ENCODE measurements around the gene LINGO1. TPM values are rescaled to one million over a fixed set of nuclear protein-coding genes. Genes with fewer than 3 reads are reported as not detected.

The LINGO1 gene
- total RNA-seq, 1 donor from 2014 or later, result 18.7 TPM

DNA sequence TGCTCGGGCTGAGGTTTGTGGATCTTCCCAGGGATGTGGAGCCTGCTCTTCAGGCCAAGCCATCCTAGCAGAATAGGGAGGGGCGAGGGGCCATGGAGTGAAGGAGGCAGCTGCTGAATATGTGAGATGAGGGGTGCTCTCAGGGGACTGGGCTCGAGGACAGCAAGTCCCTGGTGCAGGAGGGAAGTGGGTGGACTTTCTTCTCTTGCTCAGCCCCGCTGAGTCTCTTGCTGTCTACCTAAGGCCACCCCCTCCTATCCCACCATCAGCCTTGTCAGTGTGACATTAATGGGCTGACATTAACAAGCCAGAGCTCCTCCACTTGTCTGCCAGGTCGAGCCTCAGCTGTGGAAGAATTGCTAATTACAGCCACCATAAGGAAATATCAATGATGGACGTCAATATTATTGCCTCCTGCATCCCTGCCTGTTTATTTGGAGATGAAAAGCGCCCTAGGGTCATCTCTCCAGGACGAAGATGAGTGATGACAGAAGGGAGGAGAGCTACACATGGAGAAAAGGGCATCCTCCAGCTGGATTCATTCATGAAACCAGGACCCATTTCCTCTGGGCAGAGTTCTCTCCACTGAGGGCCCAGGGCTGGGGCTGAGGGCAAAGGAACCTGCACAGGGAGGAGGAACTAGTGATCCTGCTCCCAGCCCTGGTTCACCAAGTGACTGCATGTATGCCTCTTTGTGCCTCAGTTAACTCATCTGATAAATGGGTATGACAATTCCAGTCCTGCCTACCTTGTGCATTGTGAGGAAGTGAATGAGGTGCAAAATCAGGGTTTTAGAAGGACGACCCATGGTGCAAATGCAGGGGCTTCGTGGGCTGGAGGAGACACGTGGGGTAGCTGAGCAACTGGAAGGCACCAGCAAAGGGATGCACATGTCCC lies 34.9 kb upstream of the LINGO1 start:
- H3K27ac Mint-ChIP-seq, result no peak overlapping the region
- no peaks in the 10 kb centered on the region for H3K36me3 Mint-ChIP-seq
- no peaks in the 10 kb centered on the region for H3K4me1 Mint-ChIP-seq
- TF ChIP-seq, protein P1, sequence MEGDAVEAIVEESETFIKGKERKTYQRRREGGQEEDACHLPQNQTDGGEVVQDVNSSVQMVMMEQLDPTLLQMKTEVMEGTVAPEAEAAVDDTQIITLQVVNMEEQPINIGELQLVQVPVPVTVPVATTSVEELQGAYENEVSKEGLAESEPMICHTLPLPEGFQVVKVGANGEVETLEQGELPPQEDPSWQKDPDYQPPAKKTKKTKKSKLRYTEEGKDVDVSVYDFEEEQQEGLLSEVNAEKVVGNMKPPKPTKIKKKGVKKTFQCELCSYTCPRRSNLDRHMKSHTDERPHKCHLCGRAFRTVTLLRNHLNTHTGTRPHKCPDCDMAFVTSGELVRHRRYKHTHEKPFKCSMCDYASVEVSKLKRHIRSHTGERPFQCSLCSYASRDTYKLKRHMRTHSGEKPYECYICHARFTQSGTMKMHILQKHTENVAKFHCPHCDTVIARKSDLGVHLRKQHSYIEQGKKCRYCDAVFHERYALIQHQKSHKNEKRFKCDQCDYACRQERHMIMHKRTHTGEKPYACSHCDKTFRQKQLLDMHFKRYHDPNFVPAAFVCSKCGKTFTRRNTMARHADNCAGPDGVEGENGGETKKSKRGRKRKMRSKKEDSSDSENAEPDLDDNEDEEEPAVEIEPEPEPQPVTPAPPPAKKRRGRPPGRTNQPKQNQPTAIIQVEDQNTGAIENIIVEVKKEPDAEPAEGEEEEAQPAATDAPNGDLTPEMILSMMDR (IDR thresholded peaks at IDR 0.05; ENCODE audit: unreplicated experiment), result no peak
- no peak for DNase-seq (ENCODE audit: low spot score in 2 of 2, unreplicated experiment in 2 of 2)
- no peak overlapping the region for H3K4me3 Mint-ChIP-seq
- H3K27me3 Mint-ChIP-seq (ENCODE audit: low read depth), result peaks cover 32% of the 10 kb centered on the region
- no peaks in the 10 kb centered on the region for H3K9me3 Mint-ChIP-seq

DNA sequence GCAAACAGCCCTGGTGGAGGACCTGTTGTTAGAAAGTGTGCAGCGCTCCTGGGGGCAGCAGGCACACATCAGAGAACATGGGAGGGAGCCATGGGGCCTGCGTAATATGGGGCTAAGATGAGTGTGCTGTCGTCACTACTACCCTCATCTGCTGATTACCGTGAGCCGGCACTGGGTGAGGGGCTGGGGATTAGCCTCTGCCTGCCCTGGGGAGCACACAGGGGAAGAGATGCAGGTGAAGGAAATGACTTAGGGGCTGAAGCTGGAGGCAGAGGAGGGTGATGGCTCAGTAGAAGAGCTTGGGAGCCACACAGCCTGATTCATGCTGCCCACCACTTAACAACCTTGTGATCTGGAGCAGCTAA lies 33.6 kb upstream of the LINGO1 start:
- H3K36me3 Mint-ChIP-seq, result no peaks in the 10 kb centered on the region
- TF ChIP-seq, protein P1 (IDR thresholded peaks at IDR 0.05; ENCODE audit: unreplicated experiment), result no peak
- H3K27me3 Mint-ChIP-seq (ENCODE audit: low read depth), result peaks cover 32% of the 10 kb centered on the region
- no peak for DNase-seq (ENCODE audit: low spot score in 2 of 2, unreplicated experiment in 2 of 2)
- no peak overlapping the region for H3K27ac Mint-ChIP-seq
- H3K4me1 Mint-ChIP-seq, result no peaks in the 10 kb centered on the region
- H3K4me3 Mint-ChIP-seq, result no peak overlapping the region
- no peaks in the 10 kb centered on the region for H3K9me3 Mint-ChIP-seq

DNA sequence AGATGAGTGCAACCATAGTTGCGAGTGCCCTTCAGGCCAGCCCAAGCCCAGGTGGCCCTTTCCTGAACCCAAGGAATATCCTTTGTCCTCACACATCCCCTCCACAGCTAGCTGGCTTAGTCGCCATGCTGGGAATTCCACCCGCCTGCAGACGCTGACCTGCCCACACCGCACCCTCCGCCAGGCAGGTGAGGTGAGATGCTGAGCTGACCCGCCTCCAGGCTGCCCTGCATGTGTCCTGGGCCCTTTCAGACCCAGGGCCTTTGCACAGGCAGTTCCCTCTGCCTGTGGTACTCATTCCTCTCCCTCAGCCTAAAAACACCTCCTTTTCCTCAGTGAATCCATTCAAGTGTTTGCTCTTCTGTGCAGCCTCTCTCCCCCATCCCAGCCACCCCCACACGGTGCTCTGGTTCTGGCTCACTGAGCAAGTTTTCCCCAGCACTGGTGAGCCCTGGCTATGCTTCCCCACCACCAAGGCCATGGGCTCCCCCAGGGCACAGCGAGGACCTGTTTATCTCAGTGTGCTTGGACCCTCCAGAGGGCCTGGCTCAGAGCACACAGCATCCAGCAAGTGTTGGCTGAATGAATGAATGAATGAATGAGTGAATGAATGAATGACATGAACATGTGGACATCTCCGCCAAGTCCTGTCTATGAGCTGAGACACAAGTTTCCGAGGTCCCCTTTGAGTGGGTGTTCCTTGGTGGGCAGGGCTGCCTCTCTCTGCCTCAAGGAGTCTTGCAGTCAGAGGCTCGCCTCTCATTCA lies 33.0 kb upstream of the LINGO1 start:
- DNase-seq (ENCODE audit: low spot score in 2 of 2, unreplicated experiment in 2 of 2), result no peak
- no peaks in the 10 kb centered on the region for H3K36me3 Mint-ChIP-seq
- H3K9me3 Mint-ChIP-seq, result no peaks in the 10 kb centered on the region
- H3K4me1 Mint-ChIP-seq, result no peaks in the 10 kb centered on the region
- no peak overlapping the region for H3K4me3 Mint-ChIP-seq
- H3K27ac Mint-ChIP-seq, result no peak overlapping the region
- H3K27me3 Mint-ChIP-seq (ENCODE audit: low read depth), result peaks cover 28% of the 10 kb centered on the region
- TF ChIP-seq, protein P1 (IDR thresholded peaks at IDR 0.05; ENCODE audit: unreplicated experiment), result no peak

DNA sequence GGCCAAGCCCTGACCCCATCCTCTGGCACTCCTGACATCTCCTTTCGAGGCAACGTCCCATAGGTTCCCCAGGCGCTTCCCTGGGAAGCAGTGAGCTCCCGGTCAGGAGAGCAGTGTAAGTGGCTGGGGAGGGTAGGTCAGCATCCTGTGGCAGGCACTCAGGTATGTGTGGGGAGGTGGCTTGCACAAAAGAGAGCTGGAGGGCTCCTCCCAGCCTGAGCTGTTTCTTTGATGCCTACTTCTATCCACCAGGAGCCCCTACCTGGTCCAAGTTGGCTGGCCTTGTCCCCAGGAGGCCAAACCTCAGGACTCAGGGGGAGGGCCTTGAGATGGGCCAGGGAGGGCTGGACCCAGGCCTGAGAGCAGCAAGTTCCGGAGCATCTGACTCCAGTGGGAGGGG lies 31.7 kb upstream of the LINGO1 start:
- no peaks in the 10 kb centered on the region for H3K9me3 Mint-ChIP-seq
- H3K4me1 Mint-ChIP-seq, result no peaks in the 10 kb centered on the region
- DNase-seq (ENCODE audit: low spot score in 2 of 2, unreplicated experiment in 2 of 2), result no peak
- TF ChIP-seq, protein P1 (IDR thresholded peaks at IDR 0.05; ENCODE audit: unreplicated experiment), result no peak
- no peak overlapping the region for H3K27ac Mint-ChIP-seq
- no peak overlapping the region for H3K4me3 Mint-ChIP-seq
- peaks cover 25% of the 10 kb centered on the region for H3K27me3 Mint-ChIP-seq (ENCODE audit: low read depth)
- H3K36me3 Mint-ChIP-seq, result no peaks in the 10 kb centered on the region

DNA sequence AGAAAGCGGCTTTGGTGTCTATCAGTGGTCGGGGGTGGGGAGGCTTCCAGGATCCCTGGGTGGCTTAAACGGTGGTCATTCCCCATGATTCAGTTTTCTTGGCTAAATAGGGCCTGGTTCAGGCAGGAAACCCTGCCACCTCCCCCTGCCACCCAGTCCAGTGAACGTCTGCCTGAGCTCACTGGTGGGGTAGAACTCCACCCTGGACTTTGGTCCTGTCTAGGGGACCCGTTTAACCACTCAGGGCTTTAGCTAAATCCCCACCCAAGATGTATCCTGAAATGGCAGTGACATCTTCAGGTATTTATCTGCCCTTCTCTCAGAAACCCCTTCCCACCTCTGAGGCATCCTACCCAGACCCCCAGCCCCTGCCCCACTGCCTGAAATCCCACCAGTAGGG lies 30.5 kb upstream of the LINGO1 start:
- no peak overlapping the region for H3K4me3 Mint-ChIP-seq
- no peaks in the 10 kb centered on the region for H3K36me3 Mint-ChIP-seq
- H3K9me3 Mint-ChIP-seq, result no peaks in the 10 kb centered on the region
- TF ChIP-seq, protein P1 (IDR thresholded peaks at IDR 0.05; ENCODE audit: unreplicated experiment), result no peak
- no peaks in the 10 kb centered on the region for H3K4me1 Mint-ChIP-seq
- H3K27me3 Mint-ChIP-seq (ENCODE audit: low read depth), result peaks cover 28% of the 10 kb centered on the region
- DNase-seq (ENCODE audit: low spot score in 2 of 2, unreplicated experiment in 2 of 2), result no peak
- no peak overlapping the region for H3K27ac Mint-ChIP-seq

All from mesothelial cell of epicardium (in vitro differentiated cells).